NCI-H345 treated with DMSO at 0.1 percent for 48 hours (cell line): ENCODE results near the gene TIMP1.

Source experiments
- DNase-seq: peaks from one replicate; lab custom pipeline; 2025; ENCODE audit not compliant: unreplicated experiment; lab: John Stamatoyannopoulos, UW

TIMP1 gene

GRCh38 chrX:47581731-47582647 is at the start of gene TIMP1:
TSS of gene TIMP1 (plus strand) at chrX:47582436. CDS start at chrX:47583416, 980 bp downstream.
- DNase-seq = no peak

GRCh38 chrX:47539860-47540259 is 42.4 kb upstream of the TIMP1 start:
- no peak for DNase-seq

DNA sequence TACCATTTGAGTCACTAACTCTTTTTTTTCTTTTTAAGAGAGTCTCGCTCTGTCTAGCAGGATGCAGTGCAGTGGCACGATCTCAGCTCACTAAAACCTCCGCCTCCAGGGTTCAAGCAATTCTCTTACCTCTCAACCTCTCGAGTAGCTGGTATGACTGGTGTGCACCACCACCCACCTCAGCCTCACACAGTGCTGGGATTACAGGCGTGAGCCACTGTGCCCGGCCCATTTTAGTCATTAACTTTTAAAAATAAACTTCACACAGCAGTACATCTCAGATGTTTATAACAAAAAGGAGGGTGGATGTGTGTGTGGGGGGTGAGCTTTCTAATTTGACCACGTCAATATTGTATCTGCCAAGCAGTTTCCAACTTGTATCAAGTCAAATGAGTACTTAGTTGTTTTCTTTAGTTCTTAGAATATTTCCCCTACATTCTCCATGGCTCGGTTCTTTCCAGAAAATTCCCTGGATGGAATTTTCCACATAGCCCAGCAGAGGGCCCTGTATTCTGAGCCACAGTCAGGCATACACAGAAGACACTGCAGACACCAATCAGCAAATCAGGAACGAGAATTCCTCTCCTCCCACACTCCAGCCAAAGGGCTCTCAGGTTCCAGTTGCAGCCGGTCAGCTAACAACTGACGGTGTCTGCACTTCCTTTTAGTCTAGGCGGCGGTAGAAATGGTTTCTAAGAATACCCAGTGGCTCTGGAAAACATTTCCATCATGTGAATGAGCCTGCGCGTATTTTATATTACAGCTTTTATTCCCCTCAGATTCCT is 41.3 kb upstream of the TIMP1 start:
- peak; percentile 77 for DNase-seq

GRCh38 chrX:47543496-47543895 is 38.7 kb upstream of the TIMP1 start:
- DNase-seq = no peak

DNA sequence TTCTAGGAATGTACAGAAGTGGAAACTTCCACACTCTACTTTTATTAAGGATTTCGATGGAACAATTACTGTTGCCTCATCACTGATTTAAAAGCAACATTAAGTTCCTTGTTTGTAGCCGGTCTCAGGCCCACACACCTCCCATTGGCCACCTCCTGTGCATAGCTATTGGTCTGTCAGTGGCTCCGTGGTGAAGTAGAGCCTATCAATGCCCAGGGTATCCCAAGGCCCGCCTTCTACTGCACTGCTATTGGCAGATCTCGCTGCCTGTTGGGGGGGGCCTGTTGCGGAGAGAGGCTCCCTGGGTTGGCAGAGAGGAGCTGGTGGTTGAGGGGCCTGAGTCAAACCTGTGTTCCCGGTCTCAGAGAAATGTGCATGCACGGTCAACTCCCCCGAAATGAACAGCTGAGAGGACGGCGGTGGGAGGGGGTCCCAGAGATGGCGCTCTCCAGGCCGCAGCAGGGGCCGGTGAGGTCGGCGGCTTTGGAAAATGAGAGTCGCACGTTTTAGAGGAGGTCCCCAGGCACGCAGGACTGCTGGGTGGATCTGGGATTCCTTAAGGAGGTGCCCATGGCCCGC is 26.1 kb upstream of the TIMP1 start:
- peak; percentile 81 for DNase-seq

DNA sequence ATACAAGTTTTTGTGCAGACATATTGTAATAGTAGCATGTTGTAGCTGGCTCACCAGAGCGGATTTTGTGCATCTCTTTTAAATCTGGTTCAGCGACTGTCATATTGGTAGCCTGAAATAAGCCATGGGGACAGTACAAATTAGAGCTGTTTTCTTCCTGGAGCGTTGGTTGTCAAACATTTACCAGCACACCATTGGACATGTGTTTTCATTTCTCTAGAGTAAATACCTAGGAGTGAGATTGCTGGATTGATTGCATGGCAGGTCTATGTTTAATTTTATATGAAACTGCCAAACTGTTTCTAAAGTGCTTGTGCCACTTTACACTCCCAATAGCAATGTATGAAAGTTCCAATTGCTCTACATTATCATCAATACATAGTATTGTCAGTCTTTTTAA is 23.8 kb upstream of the TIMP1 start:
- DNase-seq = no peak

DNA sequence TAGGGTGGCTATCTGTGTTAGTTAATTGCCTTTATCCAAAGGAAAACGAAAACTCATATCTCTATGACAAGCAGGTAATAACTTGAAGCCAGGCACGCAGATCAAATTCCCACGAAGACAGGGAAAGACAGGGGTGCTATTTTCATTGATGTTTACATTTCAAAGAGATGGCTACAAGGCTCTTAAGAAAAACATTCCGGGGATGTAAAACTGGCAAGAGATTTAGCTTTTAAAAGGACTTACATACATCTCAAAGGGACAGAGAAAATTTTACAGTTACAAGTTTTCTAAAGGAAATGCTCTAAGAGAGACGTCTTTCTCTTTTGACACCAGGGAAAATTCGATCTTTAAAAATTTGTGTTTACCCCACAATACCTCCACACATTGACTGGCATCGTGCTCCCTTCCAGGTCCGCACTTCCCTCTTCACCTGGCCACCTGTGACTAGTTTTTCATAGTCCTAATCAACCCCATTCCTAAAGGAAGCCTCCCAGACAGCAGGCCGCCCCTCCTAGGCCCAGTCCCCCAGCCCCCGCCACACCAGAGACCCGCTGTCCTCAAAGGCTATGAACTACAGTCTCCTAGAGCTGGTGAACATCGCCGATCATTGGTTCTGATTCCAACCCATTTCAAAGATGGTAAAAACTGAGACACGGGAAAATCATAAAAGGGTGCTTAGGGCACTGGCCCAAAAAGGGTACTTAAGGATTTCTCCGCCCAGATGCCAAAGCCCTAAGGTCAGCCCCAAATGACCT is 21.9 kb upstream of the TIMP1 start:
- no peak for DNase-seq

- peak; percentile 93 for DNase-seq
Observed at GRCh38 chrX:47560934-47561658, 21.1 kb upstream of the TIMP1 start, which contains the start of gene ARAF. TSS of gene ARAF (plus strand) at chrX:47561205. CDS start at chrX:47562968, 1,763 bp downstream.

GRCh38 chrX:47561659-47562151 is 20.5 kb upstream of the TIMP1 start:
- no peak for DNase-seq

- DNase-seq = no peak
Observed at GRCh38 chrX:47562615-47563243, 19.5 kb upstream of the TIMP1 start.

- no peak for DNase-seq
Observed at GRCh38 chrX:47563801-47564315, 18.4 kb upstream of the TIMP1 start.

DNA sequence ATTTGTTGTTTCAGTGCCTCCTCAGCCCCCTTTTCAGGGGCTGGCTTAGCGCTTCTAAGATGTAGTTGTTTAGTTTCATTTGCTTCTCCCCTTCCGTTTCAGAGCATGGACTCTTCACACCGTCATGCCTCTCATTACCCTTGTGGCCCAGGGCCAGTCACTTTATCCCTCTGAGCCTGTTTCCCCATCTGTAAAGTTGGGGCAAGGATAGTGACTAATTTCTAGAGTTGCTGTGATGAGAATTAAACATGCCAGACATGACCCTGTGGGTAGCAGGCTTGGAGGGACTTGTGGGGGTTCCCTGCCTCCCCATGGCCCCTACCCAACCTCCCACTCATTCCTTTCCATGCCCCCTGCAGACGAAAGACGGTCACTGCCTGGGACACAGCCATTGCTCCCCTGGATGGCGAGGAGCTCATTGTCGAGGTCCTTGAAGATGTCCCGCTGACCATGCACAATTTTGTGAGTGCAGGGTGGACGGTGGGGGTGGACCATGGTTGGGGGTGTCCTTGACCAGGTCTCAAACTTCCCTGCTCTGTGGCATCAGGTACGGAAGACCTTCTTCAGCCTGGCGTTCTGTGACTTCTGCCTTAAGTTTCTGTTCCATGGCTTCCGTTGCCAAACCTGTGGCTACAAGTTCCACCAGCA is 17.7 kb upstream of the TIMP1 start:
- DNase-seq = no peak

- DNase-seq = no peak
Observed at GRCh38 chrX:47566841-47567240, 15.4 kb upstream of the TIMP1 start.

- no peak for DNase-seq
Observed at GRCh38 chrX:47568656-47569295, 13.5 kb upstream of the TIMP1 start.

DNA sequence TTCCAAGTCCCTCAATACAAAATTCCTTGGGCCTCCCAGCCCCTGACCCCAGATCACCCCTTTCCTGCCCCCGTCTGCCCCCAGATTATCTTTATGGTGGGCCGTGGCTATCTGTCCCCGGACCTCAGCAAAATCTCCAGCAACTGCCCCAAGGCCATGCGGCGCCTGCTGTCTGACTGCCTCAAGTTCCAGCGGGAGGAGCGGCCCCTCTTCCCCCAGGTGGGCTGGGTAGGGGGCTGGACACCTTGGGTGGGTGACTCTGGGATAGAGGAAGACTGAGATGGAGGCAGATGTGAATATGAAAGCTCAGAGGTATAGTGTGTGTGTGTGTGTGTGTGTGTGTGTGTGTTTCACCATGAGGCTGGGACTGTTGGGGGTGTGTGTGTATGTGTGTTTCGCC is 11.4 kb upstream of the TIMP1 start:
- DNase-seq = no peak

DNA sequence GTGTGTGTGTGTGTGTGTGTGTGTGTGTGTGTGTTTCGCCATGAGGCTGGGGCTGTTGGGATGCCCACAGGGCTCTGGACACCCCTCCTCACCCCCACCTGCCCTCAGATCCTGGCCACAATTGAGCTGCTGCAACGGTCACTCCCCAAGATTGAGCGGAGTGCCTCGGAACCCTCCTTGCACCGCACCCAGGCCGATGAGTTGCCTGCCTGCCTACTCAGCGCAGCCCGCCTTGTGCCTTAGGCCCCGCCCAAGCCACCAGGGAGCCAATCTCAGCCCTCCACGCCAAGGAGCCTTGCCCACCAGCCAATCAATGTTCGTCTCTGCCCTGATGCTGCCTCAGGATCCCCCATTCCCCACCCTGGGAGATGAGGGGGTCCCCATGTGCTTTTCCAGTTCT is 11.0 kb upstream of the TIMP1 start:
- no peak for DNase-seq

- no peak for DNase-seq
Observed at GRCh38 chrX:47571896-47572295, 10.3 kb upstream of the TIMP1 start.

DNA sequence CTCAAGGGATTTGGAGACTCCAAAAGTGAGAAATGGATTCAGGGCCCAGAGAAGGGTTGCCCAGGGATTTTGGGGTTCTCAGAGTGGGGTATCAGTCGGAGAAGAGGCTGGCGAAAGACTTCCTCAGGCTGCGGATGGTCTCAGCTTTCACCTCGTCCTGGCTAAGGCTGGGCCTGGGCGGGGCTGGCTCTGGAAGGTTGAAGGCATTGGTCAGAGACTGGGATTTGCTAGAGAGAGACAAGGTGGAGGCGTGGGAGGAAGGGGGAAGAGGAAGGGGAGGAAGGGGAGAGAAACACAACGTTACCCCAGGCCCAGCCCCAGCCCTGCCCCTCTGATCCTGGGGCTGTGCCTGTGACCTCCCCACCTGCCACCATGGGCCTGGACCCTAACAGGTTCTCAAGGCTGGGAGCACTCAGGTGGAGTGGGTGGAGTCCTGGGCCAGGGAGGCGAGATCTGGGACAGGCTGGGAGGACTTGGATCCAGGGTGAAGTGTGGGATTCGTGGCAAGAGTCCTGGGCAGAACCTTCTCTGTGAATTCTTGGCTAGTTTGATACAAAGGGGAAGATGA is 9.4 kb upstream of the TIMP1 start:
- DNase-seq = no peak
